Activated CD4-positive, alpha-beta T cell treated with anti-CD3 and anti-CD28 coated beads for 24 hours (primary cell): ENCODE measurements around the gene THSD7B.
"Not testable (repeated sequence)": the region's sequence is repeated elsewhere in the genome, so short reads cannot be mapped to it uniquely, and the experiment has no call there.

Experiments used
- DNase-seq, 2 donors: peaks; one replicate each; pipeline ENCODE4 v3.0.0-alpha.2; 2020; ENCODE audit warnings: low read depth in 2 of 2

The THSD7B gene

DNA sequence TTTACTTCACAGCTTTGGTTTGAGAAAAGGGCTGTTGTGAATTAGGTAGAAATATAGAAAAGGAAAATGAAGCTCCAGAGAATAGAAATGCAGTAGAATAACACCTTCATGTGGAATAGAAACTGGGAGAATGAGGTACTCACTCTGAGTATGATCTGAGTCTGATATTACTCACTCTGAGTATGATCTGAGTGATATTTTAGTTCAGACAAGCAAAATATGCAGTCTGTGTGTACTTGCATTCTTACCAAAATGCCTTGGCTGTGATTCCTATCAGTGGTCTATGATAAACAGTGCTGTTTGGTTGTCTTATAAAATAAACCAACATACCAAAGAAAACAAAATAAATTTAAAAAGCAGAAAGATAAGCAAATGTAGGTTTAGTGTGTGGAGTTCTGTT, 487.6 kb downstream of the THSD7B start:
- DNase-seq = no peak

DNA sequence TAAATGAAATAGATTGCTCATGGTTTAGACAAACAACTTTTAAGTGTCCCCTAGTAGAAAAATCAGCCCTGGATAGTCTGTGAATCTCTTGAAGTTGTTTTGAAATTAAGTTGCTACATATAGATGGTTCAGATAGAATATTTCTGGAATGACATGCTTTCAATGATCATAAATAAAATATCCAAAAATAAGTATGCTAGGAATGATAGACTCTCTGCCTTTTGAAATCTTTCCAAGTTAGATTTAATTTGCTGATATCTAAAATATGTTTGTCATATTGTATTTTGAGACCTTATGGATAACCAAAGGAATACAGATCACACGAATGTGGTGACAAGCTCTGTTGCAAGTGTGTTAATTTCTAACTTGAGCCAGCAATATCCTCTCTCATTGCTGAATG, 488.7 kb downstream of the THSD7B start:
- no peak for DNase-seq

- DNase-seq = no peak
Measured at GRCh38 chr2:137255345-137255744, 490.0 kb downstream of the THSD7B start.

DNA sequence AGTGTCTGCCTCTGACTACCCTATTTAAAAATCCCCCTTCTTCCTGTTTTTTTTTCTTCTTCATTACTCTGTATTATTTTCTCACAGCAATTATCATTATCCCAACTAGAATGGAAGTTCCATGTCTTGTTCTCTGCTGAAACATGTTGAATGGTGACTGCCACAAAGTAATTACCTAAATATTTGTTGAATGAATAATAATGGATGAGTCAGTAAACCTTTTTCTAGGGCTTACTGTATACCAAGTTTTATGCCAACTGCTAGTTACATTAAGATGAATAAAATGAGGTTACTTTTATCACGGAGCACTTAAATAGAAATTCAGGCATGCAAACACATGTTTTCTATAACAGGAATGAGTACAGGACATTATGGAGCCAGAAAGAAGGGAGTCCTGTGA, 490.6 kb downstream of the THSD7B start:
- no peak for DNase-seq

DNA sequence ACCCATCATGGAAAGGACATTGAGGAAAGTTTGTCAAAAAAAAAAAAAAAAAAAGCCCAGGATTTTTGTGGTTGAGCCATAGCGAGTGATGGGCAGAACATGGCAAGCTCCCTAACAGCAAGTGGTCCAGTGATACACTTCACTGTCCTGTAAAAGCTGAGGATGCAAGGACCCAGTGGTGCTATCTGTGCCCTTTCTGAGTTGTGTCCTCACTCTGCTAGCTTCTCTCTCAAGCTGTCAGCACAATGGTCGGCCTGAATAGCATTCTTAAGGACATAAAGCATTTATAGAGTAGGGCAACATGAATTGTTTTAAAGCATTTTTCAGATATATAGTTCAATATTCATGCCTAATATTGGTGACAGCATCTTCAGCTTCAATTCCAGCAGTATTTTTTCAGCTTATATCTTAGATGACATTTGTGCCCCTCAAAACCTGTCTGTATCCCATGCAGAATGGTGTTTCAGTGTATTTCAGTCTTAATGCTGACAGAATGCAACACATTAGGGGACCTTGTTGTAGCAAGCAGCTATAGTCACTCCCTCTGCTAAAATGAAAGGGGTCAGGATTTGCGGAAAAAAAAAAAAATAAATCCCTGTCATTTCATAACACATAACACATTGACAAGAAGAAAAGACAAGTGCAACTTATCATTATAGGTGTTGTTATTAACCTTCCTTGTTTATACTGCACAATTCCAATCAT, 496.7 kb downstream of the THSD7B start:
- DNase-seq = no peak

- no peak for DNase-seq
Measured at GRCh38 chr2:137262594-137262993, 497.2 kb downstream of the THSD7B start.

DNA sequence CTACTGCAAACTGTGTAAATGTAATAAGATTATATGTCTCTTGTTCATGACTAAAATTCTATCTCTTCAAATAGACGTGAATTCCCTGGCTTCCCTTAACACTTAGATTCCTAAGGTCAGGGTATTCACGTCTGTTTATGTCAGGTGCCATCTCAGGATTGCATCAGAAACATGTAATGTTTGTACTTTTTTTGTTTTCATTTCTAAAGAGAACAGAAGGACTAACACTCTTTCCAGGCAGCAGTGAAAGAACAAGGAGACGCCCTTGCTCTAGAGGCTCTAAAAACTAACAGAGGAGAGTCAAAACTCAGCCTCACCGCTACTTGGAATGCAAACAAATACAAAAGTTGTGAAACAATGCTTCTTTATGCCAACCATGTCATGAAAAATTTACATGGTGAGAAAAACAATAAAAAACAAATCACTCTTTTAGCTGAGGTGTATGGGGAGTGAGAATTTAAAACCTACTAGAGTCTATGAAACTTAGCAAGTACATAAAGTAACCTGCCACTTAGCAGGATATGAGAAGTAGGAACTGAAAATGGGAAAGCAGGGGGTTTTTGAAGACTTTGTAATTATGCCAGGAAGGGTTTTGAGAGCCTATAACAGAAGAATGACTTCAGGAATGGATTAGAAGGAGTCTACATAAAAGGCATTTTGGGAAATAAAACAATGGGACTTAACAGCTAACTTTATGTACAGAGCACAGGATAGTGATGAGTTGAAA, 522.7 kb downstream of the THSD7B start:
- no peak for DNase-seq

GRCh38 chr2:137291836-137292570, 526.7 kb downstream of the THSD7B start:
- no peak for DNase-seq

DNA sequence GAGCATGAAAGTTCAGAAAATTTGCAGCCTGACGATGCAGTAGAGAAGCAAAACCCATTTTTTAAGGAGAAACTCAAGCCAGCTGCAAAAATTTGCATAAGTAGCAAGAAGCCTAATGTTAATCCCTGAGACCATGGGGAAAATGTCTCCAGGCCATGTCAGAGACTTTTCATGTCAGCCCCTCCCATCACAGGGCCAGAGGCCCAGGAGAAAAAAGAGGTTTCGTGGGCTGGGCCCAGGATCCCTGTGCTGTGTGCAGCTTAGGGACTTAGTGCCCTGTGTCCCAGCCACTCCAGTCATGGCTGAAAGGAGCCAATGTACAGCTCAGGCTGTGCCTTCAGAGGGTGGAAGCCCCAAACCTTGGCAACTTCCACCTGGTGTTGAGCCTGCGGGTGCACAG, 533.0 kb downstream of the THSD7B start:
- no peak for DNase-seq

DNA sequence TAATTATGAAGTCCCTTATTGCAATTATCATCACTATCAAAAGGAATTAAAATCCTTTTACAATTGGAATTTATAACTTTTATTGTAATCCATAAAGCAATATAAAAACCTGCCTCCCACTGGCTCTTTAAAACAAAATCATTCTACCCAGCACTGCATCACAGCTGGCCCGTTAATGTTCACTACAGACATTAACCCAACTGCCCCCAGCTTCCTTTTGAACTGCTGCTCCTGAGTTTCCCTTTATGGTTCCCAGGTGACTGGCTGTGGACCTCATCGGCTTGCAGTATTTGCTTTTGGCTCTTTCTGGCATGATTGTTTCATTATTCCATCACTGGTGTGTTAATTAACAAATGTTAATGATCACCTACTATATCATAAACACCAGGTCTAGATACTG, 535.6 kb downstream of the THSD7B start:
- DNase-seq = no peak

- no peak for DNase-seq
Measured at GRCh38 chr2:137302957-137303356, 537.6 kb downstream of the THSD7B start.

GRCh38 chr2:137316075-137316474, 550.7 kb downstream of the THSD7B start:
- DNase-seq = no peak

GRCh38 chr2:137321566-137321965, 556.2 kb downstream of the THSD7B start:
- DNase-seq = no peak

DNA sequence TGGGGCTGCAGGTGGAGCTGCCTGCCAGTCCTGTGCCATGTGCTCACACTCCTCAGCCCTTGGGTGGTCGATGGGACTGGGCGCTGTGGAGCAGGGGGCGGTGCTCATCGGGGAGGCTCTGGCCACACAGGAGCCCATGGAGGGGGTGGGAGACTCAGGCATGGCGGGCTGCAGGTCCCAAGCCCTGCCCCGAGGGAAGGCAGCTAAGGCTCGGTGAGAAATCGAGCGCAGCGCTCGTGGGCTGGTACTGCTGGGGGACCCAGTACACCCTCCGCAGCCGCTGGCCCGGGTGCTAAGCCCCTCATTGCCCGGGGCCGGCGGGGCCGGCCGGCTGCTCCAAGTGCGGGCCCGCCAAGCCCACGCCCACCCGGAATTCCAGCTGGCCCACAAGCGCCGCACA, 566.2 kb downstream of the THSD7B start:
- DNase-seq = not testable (repeated sequence)

DNA sequence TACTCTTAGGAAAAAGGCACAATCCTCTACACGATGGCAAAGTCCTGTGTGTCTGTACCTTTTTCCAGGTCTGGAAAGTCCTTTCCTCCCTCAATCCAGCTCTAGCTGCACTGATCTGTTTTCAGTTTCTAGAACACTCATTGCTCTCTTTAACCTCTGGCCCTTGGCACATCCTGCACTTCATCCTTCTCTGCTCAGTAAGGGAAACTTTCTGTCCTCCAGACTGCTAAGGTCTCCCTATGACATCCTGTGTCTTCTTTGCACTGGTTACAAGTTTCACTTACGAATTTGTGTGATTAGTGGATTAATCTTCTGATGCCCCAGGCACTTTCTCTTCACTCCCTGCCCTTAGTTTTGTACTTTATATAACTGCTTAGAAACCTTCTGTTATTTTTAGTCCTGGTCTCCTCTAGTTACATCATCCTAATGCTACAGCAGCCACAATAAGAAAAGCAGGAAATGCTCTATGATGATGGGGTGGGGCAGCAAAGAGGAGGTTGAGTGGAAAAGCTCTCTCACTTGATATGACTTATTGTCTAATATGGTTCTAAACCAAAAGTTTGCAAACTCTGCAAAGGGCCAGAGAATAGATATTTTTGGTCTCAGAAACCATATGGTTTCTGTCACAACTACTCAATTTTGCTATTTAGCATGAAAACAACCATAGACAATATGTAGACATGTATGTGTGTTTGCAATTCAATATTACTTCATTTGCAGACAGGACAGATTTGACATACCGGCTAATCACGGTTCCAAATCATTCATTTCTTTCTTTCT, 568.2 kb downstream of the THSD7B start:
- no peak for DNase-seq

GRCh38 chr2:137336067-137336466, 570.7 kb downstream of the THSD7B start:
- no peak for DNase-seq

DNA sequence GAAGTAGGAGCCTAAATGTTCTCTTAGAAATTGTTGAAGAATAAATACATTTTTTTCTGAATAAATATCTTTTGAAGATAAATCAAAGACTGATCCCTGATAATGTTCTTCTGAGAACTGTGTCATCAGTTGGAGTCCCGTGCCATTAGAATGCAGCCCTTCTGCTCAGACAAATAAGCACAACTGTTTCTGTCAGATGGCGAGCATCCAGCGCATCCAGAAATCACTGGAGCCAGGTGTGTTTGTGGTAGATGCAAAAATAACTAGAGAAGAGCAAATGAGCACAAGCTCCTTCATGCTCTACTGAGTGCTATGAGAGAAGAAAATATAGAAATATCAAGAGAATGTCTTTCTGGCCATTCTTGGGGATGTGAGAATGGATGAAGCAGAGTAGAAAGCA, 573.7 kb downstream of the THSD7B start:
- DNase-seq = no peak

DNA sequence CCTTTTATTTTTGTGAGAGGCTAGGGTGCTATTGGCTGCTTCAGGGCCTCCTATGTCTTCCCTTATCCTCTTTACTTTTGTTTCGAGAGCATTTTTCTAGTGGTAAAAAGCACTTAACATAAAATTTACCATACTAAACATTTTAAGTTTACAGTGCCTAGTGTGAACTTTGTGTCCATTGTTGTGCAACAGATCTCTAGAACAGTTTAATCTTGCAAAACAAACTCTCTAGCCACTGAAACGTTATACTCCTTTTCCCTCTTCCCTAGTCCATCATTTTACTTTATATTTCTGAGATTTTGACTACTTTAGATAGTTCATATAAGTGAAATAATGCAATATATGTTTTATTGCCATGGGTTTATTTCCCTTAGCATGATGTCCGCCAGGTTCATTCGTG, 580.6 kb downstream of the THSD7B start:
- DNase-seq = no peak

DNA sequence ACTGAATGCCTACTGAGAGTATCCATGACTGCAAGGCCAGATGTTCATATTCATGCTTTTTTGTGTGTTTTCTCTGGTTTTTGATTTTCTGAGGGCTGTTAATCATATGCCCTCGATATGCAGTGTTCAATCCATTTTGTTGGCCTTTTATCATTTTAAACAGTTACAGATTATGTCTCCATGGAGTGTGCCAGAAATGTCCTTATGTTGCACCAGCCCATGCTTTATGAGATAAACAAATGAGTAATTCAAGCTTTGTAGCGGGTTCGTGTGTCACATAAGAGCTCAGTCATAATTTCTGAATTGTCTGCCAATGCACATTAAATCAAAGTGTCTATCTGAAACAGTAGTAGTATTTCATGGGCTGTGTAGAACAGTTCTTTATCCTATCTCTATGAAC, 583.0 kb downstream of the THSD7B start:
- no peak for DNase-seq

DNA sequence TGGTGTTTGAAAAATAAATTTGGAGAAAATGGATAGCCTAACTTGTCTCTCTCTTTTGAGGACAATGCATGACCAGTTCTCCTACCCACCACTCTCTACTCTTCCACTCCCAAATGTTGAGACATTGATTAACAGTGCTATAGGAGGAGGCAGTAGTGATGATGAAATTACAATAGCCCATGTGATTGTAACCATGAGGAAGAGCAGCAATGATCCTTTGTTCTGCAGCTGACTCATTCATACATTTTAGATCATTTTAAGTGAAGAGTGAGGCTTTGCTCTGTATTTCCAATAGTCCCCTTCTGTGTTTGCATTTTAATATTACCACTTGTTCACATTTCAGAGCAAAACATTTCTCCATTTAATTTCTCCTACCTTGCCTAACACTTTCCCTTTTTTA, 592.3 kb downstream of the THSD7B start:
- no peak for DNase-seq

DNA sequence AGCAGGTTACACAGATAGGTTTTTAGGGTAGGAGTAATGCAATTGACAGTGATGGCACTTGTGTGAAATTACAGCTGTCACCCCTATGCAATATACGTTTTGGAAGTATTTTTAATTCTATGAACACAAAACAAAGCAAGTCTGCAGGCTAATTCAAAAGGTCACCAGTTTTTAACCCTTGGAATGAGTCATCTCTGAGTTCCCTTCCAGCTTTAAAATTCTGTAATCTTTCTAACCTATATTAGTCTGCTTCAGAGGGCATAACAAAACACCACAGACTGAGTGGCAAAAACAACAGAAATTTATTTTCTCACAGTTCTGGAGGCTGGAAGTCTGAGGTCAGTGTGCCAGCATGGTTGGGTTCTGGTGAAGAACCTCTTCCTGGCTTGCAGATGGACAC, 602.0 kb downstream of the THSD7B start:
- no peak for DNase-seq

GRCh38 chr2:137369106-137369505, 603.8 kb downstream of the THSD7B start:
- no peak for DNase-seq
